Thyroid gland (tissue), 4 donors: ENCODE data around the gene UBE2D3.

ENCODE experiments used
- POLR2A ChIP-seq, 2 donors: fragments of 450-650 bp; IDR thresholded peaks; one replicate each; pipeline ENCODE4 v1.6.1; 2017; ENCODE audit warnings: antibody characterized with exemption in 2 of 2, mild to moderate bottlenecking in 2 of 2, moderate library complexity in 1 of 2
- TF ChIP-seq, protein P1 (sequence below), 6 experiments: fragments of 200-600 bp in 3 of 6; fragments of 450-650 bp in 3 of 6; sonication (generic) in 3 of 6; IDR thresholded peaks; one replicate each; pipeline ENCODE4 v1.5.1; 2016 to 2019; ENCODE audit warnings: antibody characterized with exemption in 6 of 6, mild to moderate bottlenecking in 2 of 6, inconsistent platforms in 1 of 6, moderate library complexity in 1 of 6

DNA sequence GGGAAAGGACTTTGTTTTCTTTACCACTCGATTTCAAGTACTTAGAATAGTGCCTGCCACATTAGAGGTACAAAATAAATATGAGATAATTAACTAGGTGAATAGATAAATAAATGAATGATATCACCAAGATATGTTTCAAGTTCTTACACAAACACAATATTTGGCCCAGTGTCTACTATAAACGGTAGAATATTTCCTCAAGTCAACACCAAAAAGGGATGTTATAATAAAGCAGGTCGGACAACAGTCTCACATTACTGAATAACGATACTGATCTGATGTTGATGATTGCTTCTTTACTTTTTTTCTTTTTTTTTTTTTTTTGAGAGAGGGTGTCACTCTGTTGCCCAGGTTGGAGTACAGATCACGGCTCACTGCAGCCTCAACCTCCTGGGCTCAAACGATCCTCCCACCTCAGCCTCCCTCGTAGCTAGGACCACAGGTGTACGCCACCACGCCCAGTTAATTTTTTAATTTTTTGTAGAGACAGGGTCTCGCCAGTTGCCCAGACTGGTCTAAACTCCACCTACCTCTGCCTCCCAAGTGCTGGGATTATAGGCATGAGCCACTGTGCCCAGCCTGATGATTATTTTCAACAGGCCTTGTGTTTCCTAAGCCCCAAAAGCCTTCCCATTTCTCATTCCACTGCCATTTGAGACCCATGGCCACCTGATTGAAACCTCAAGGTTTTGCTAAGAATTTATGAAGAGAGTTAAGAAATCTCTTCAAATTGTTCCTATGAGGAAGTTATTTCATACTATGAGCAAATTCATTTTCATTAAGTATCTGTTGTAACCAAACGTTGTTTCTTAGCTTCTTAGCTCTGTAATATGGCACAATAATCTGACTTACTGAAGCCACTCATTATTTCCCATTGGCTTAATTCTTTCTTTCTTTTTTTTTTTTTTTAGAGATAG, 68.8 kb downstream of the UBE2D3 start:
- TF ChIP-seq POLR2A (IDR thresholded peaks at IDR 0.05) = no peak
- TF ChIP-seq, protein P1, sequence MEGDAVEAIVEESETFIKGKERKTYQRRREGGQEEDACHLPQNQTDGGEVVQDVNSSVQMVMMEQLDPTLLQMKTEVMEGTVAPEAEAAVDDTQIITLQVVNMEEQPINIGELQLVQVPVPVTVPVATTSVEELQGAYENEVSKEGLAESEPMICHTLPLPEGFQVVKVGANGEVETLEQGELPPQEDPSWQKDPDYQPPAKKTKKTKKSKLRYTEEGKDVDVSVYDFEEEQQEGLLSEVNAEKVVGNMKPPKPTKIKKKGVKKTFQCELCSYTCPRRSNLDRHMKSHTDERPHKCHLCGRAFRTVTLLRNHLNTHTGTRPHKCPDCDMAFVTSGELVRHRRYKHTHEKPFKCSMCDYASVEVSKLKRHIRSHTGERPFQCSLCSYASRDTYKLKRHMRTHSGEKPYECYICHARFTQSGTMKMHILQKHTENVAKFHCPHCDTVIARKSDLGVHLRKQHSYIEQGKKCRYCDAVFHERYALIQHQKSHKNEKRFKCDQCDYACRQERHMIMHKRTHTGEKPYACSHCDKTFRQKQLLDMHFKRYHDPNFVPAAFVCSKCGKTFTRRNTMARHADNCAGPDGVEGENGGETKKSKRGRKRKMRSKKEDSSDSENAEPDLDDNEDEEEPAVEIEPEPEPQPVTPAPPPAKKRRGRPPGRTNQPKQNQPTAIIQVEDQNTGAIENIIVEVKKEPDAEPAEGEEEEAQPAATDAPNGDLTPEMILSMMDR (IDR thresholded peaks at IDR 0.05) = no peak
